NT2/D1 (cell line): ENCODE measurements around the gene KNOP1.
A peak's percentile ranks its signal among the peaks of the same experiment; 100 is the strongest.

Experiments
- DNase-seq: peaks from one replicate; pipeline ENCODE4 v3.0.0-alpha.2; 2011; ENCODE audit warnings: low read depth, low spot score
- H3K27me3 ChIP-seq: 2 replicates; pipeline ENCODE4 v1.6.0; 2011; ENCODE audit warnings: mild to moderate bottlenecking; ENCODE audit not compliant: insufficient read length, insufficient read depth
- H3K36me3 ChIP-seq: 2 replicates; pipeline ENCODE4 v1.6.1; 2011; ENCODE audit warnings: mild to moderate bottlenecking, low read length, mixed read lengths; ENCODE audit not compliant: insufficient read depth, insufficient read length
- H3K4me1 ChIP-seq: 2 replicates; pipeline ENCODE4 v1.5.1; 2011; ENCODE audit not compliant: insufficient read depth, insufficient read length
- H3K4me3 ChIP-seq: 2 replicates; pipeline ENCODE4 v1.5.1; 2011; ENCODE audit warnings: low read depth; ENCODE audit not compliant: insufficient read length
- H3K9ac ChIP-seq: 2 replicates; pipeline ENCODE4 v1.6.0; 2011; ENCODE audit warnings: low read depth; ENCODE audit not compliant: insufficient read length
- H3K9me3 ChIP-seq: 2 replicates; pipeline ENCODE4 v1.5.1; 2011; ENCODE audit warnings: mild to moderate bottlenecking, low read length; ENCODE audit not compliant: insufficient read depth
- SUZ12 ChIP-seq: IDR thresholded peaks from 2 replicates; pipeline ENCODE4 v1.6.1; 2011; ENCODE audit not compliant: insufficient read length, insufficient read depth; ENCODE audit errors: extremely low read depth
- YY1 ChIP-seq: IDR thresholded peaks from 2 replicates; pipeline ENCODE4 v1.6.1; 2011; ENCODE audit not compliant: insufficient read length, insufficient read depth
- ZNF274 ChIP-seq: IDR thresholded peaks from 2 replicates; pipeline ENCODE4 v1.6.1; 2011; ENCODE audit warnings: mild to moderate bottlenecking, low read depth, low read length

Gene KNOP1, protein sequence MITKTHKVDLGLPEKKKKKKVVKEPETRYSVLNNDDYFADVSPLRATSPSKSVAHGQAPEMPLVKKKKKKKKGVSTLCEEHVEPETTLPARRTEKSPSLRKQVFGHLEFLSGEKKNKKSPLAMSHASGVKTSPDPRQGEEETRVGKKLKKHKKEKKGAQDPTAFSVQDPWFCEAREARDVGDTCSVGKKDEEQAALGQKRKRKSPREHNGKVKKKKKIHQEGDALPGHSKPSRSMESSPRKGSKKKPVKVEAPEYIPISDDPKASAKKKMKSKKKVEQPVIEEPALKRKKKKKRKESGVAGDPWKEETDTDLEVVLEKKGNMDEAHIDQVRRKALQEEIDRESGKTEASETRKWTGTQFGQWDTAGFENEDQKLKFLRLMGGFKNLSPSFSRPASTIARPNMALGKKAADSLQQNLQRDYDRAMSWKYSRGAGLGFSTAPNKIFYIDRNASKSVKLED

DNA sequence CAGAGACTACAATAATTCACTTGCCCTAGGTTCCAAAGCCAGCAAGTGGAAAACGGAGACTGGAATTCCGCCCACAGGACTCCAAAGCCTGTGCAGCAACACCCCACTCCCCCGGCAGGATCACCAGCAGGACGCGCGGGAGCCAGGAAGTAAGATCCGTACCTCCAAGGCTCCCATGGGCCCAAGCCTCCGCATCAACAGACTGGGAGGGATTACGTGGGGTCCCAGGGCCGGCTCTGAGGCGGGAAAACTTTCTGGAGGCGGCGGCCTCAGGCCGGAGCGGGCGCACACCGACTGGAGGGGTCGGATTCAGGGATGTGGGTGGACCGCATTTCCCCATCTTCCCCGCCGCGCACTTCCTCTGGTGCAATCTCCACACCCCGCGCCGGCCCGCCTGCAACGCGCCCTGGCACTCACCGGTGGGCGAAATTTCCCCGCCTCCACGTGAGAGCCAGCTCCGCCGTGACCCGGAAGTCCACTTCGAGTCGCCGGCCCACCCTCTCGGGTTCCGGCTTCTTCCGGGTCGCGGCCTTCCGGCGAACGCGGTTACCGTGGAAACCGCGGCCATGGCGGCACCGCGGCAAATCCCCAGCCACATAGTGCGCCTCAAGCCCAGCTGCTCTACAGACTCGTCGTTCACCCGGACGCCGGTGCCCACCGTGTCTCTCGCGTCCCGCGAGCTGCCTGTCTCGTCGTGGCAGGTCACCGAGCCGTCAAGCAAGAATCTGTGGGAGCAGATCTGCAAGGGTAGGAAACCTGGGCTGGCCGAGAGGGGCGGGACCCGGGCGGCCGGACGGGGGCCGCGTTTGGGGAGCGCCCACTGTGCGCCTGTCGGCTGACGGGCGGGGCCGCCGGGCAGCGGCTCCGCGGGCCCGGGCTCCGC lies at the start of gene KNOP1, which contains the start of gene IQCK:
Gene KNOP1 (minus strand): TSS at position 487 of the 883 bp plus-strand sequence. CDS start 3,192 bp downstream, outside the sequence.
Gene IQCK (plus strand): TSS at position 531 of the 883 bp plus-strand sequence. CDS start 36 bp downstream, at position 567.
- H3K36me3 ChIP-seq = peaks cover 41% of the 10 kb centered on the region
- no peaks in the 10 kb centered on the region for H3K9me3 ChIP-seq
- peak within 1 kb of the TSS; percentile 97 for H3K9ac ChIP-seq
- no peaks in the 10 kb centered on the region for H3K27me3 ChIP-seq
- DNase-seq = peak; percentile 83
- H3K4me1 ChIP-seq = peaks cover 7% of the 10 kb centered on the region
- peak within 1 kb of the TSS; percentile 96 for H3K4me3 ChIP-seq
- TF ChIP-seq ZNF274 = no peak
- peak; percentile 65 for TF ChIP-seq YY1

DNA sequence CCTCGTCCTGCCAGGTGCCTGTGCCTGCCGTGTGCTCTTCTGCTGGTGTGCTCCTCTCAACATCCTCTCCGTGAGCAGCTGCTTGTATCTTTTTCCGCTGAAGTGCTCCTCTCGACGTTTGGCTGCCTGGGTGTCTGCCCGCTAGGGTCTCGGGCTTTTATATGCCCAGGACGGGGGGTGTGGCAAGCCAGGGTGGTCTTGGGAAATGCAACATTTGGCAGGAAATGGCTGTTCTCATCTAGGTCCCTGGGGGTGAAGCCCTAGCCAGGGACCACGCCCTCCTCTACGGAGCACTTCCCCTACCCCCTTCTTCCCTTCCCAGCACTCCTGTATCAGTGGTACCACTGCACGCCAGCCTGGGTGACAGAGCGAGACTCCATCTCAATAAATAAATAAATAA lies 49.5 kb upstream of the KNOP1 start:
- Histone ChIP-seq H3K9me3 (peaks cover 17% of the 10 kb centered on the region; the same call in 1 of the 2 replicates), H3K27me3 (no peaks in the 10 kb centered on the region), H3K4me1 (peaks cover 4% of the 10 kb centered on the region), H3K4me3 (no peak overlapping the region), H3K9ac (no peak overlapping the region), H3K36me3 (no peaks in the 10 kb centered on the region)
- no peak for DNase-seq
- TF ChIP-seq ZNF274 (no peak), SUZ12 (no peak), YY1 (no peak)

DNA sequence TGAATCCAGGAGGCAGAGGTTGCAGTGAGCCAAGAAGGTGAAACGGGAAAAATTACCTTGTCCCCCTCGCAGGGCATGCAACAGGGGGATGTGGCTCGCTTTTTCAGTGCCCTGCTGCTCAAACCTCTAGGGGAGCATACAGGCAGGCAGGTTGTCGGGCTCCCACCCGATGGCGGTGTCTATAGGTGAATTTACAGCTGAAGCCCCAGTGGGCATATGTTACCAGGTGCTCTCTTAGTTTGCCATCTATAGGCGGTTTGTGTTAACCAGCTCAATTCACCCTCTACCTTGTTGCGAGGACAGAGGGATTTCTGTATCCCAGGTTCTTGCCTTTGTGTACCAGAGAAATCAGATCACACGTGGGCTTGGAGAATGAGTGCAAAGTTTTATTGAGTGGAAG lies 49.0 kb upstream of the KNOP1 start:
- no peak for DNase-seq
- TF ChIP-seq YY1 (no peak), ZNF274 (no peak), SUZ12 (no peak)
- Histone ChIP-seq H3K9me3 (peaks cover 17% of the 10 kb centered on the region; the same call in 1 of the 2 replicates), H3K9ac (no peak overlapping the region), H3K27me3 (no peaks in the 10 kb centered on the region), H3K36me3 (no peaks in the 10 kb centered on the region), H3K4me1 (peaks cover 4% of the 10 kb centered on the region), H3K4me3 (no peak overlapping the region)

DNA sequence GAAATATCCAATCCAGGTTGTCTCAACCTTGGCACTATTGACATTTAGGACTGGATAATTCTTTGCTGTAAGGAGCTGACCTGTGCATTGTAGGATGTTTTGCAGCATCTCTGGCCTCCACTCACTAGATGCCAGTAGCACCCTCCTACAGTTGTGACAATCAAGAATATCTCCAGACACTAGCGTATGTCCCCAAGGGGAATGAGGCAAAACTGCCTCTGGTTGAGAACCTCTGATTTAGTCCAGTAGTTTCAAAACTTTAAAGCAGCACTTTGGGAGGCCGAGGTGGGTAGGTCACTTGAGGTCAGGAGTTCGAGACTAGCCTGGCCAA lies 48.5 kb upstream of the KNOP1 start:
- peaks cover 17% of the 10 kb centered on the region; the same call in 1 of the 2 replicates for H3K9me3 ChIP-seq
- no peak for DNase-seq
- H3K9ac ChIP-seq = no peak overlapping the region
- H3K4me3 ChIP-seq = no peak overlapping the region
- no peaks in the 10 kb centered on the region for H3K36me3 ChIP-seq
- TF ChIP-seq YY1 (no peak), ZNF274 (no peak), SUZ12 (no peak)
- peaks cover 5% of the 10 kb centered on the region for H3K4me1 ChIP-seq
- H3K27me3 ChIP-seq = no peaks in the 10 kb centered on the region

DNA sequence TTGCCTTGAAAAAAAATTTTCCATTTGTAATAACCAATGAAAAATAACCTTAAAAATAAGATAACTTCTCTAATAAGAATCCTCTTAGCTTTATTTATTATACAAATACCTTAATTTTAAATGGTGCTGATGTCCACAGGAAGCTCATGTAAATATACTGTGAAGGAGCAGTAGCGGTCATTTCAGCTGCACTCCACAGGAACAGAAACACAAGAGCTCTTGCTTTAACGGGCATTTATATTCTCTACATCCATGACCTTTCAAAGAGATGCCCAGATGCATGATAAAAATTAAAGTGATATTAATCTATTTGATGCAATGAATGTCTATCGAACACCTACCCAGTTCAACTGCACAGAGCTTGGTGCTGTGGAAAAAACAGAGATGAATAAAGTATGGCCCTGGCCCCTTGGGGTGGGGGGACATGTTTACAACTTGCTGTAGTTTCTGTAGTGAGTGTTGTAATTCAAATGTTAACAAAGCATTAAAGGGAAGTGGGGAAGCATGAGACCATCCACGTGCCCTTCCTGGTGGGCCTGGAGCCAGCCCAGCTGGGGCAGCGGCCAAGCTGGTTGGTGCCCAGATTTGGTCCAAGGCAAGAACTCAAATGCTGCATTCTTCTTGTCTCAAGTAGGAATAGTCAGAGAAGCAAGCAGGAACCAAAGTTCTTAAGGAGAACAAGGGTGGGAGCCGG lies 48.0 kb upstream of the KNOP1 start:
- DNase-seq = no peak
- Histone ChIP-seq H3K9ac (no peak overlapping the region), H3K36me3 (no peaks in the 10 kb centered on the region), H3K4me3 (no peak overlapping the region), H3K4me1 (peaks cover 5% of the 10 kb centered on the region), H3K27me3 (no peaks in the 10 kb centered on the region), H3K9me3 (peaks cover 17% of the 10 kb centered on the region; the same call in 1 of the 2 replicates)
- TF ChIP-seq YY1 (no peak), SUZ12 (no peak), ZNF274 (no peak)

DNA sequence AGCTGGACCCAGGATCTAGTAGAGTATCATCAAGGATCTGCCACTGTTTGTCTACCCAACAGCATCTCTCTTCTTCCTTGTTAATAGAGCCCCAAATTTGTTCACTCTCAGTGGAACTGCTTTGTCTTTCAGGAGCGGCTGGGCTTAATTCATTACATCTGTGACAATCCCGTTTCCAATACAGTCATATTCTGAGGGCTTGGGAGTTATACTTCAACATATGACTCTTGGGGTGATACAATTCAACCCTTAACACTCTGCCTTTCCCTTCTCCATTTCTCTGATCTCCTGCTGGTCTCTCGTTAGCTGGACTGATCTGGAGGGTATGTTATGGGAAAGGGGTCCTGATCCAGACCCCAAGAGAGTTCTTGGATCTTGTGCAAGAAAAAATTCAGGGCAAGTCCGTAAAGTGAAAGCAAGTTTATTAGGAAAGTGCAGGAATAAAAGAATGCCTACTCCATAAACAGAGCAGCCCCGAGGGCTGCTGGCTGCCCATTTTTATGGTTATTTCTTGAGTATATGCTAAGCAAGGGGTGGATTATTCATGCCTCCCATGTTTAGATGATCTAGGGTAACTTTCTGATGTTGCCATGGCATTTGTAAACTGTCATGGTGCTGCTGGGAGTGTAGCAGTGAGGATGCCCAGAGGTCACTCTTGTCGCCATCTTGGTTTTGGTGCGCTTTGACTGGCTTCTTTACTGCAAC lies 42.5 kb upstream of the KNOP1 start:
- no peak for DNase-seq
- no peak overlapping the region for H3K4me3 ChIP-seq
- no peaks in the 10 kb centered on the region for H3K9me3 ChIP-seq
- H3K36me3 ChIP-seq = no peaks in the 10 kb centered on the region
- no peaks in the 10 kb centered on the region for H3K27me3 ChIP-seq
- H3K9ac ChIP-seq = no peak overlapping the region
- peaks cover 2% of the 10 kb centered on the region for H3K4me1 ChIP-seq
- no peak for TF ChIP-seq SUZ12
- no peak for TF ChIP-seq YY1
- TF ChIP-seq ZNF274 = no peak
